RKO (cell line): ENCODE data around the gene SUSD5.
"Not testable (repeated sequence)": the region's sequence is repeated elsewhere in the genome, so short reads cannot be mapped to it uniquely, and the experiment has no call there.

ENCODE experiments used
- DNase-seq: peaks from one replicate; pipeline ENCODE4 v3.0.0-alpha.2; 2016; ENCODE audit warnings: low spot score

SUSD5 gene

GRCh38 chr3:33194303-33194702, 24.3 kb downstream of the SUSD5 start:
- DNase-seq, result no peak

- DNase-seq, result no peak
Observed at GRCh38 chr3:33187368-33187634, 31.3 kb downstream of the SUSD5 start.

GRCh38 chr3:33186524-33187367, 31.9 kb downstream of the SUSD5 start:
- DNase-seq, result no peak

- DNase-seq, result no peak
Observed at GRCh38 chr3:33184863-33185262, 33.7 kb downstream of the SUSD5 start.

- not testable (repeated sequence) for DNase-seq
Observed at GRCh38 chr3:33181641-33182040, 37.0 kb downstream of the SUSD5 start.

GRCh38 chr3:33181229-33181628, 37.4 kb downstream of the SUSD5 start:
- DNase-seq, result no peak

GRCh38 chr3:33179132-33179531, 39.5 kb downstream of the SUSD5 start:
- no peak for DNase-seq

- no peak for DNase-seq
Observed at GRCh38 chr3:33174711-33175414, 43.7 kb downstream of the SUSD5 start.

GRCh38 chr3:33174095-33174494, 44.5 kb downstream of the SUSD5 start:
- DNase-seq, result no peak

GRCh38 chr3:33173672-33174071, 44.9 kb downstream of the SUSD5 start:
- DNase-seq, result no peak

- DNase-seq, result no peak
Observed at GRCh38 chr3:33173103-33173502, 45.5 kb downstream of the SUSD5 start.

GRCh38 chr3:33171580-33171979, 47.0 kb downstream of the SUSD5 start:
- DNase-seq, result no peak

- DNase-seq, result no peak
Observed at GRCh38 chr3:33170531-33170930, 48.1 kb downstream of the SUSD5 start.

GRCh38 chr3:33167716-33168336, 50.8 kb downstream of the SUSD5 start:
- DNase-seq, result no peak

GRCh38 chr3:33167284-33167683, 51.3 kb downstream of the SUSD5 start:
- DNase-seq, result no peak

- no peak for DNase-seq
Observed at GRCh38 chr3:33166095-33166494, 52.5 kb downstream of the SUSD5 start.

- DNase-seq, result no peak
Observed at GRCh38 chr3:33165372-33165771, 53.2 kb downstream of the SUSD5 start.

GRCh38 chr3:33162621-33163020, 56.0 kb downstream of the SUSD5 start:
- DNase-seq, result not testable (repeated sequence)

- DNase-seq, result no peak
Observed at GRCh38 chr3:33159981-33160380, 58.6 kb downstream of the SUSD5 start.

- DNase-seq, result no peak
Observed at GRCh38 chr3:33159234-33159633, 59.4 kb downstream of the SUSD5 start.

- DNase-seq, result no peak
Observed at GRCh38 chr3:33155301-33155700, 63.3 kb downstream of the SUSD5 start.

GRCh38 chr3:33153782-33154181, 64.8 kb downstream of the SUSD5 start:
- no peak for DNase-seq
